Stimulated activated memory B cell treated with anti-CD40 and anti-IgM and Interleukin-4, amounts not matched to agents 10 μg/mL and 1 μg/mL and 100 μg/mL, for 72 hours (primary cell): ENCODE data around the gene RNASE8.

Experiments used
- ATAC-seq: fragments of 150-1000 bp; cut with Tn5 transposase; 2 replicates; pipeline ENCODE4 v1.10.0; 2021
- H3K27ac Mint-ChIP-seq: one replicate; pipeline ENCODE4 v1.8.0; 2022; ENCODE audit warnings: mild to moderate bottlenecking, mixed read lengths
- H3K27me3 Mint-ChIP-seq: one replicate; pipeline ENCODE4 v1.8.0; 2022; ENCODE audit warnings: mixed read lengths
- H3K36me3 Mint-ChIP-seq: one replicate; pipeline ENCODE4 v1.8.0; 2022; ENCODE audit warnings: mixed read lengths
- H3K4me1 Mint-ChIP-seq: one replicate; pipeline ENCODE4 v1.8.0; 2022; ENCODE audit warnings: mixed read lengths
- H3K4me3 Mint-ChIP-seq: one replicate; pipeline ENCODE4 v1.8.0; 2022; ENCODE audit warnings: mild to moderate bottlenecking, moderate library complexity, mixed read lengths
- H3K9me3 Mint-ChIP-seq: one replicate; pipeline ENCODE4 v1.8.0; 2022; ENCODE audit warnings: mixed read lengths

The RNASE8 gene

DNA sequence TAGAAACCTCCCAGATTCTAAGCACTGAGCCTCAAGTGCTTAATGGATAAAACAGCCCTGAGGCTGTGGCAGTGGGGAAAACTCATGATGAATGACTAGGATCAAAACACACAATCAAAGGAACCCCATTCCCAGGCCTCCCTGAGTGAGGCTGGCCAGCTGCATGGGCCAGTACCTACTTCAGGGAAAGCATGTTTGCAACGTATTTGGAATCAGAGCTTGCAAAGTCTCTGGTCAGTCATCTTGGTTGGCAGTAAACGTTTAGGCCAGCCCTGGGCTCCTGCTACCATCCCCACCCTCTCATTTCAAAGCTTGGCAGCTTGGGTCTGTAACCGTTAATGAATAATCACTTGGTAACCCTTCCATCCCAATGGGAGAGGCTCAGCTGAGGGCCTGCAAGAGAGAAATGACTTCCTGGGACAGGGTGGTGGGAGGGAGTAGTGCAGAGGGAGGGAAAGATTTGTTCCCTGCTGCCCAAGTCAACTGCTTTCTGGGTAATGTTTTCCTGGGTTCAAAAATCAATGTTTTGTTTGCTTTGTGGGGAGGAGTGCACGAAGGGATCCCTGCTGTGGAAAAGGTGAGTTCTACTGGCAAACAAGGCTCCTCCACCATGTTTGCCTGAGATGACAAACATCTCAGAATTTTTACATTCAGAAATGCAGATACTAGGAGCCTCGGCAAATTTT, 2.0 kb upstream of the RNASE8 start:
- ATAC-seq: no peak
- Mint-ChIP-seq H3K27me3 (peaks cover 39% of the 10 kb centered on the region), H3K4me1 (no peaks in the 10 kb centered on the region), H3K36me3 (no peaks in the 10 kb centered on the region), H3K4me3 (no peak overlapping the region), H3K27ac (no peak overlapping the region), H3K9me3 (no peaks in the 10 kb centered on the region)

- H3K27me3 Mint-ChIP-seq: peaks cover 48% of the 10 kb centered on the region
- H3K4me3 Mint-ChIP-seq: no peak overlapping the region
- H3K9me3 Mint-ChIP-seq: no peaks in the 10 kb centered on the region
- ATAC-seq: no peak
- H3K4me1 Mint-ChIP-seq: no peaks in the 10 kb centered on the region
- H3K36me3 Mint-ChIP-seq: no peaks in the 10 kb centered on the region
- no peak overlapping the region for H3K27ac Mint-ChIP-seq
Measured at GRCh38 chr14:21056520-21057163, 980 bp upstream of the RNASE8 start.

- Mint-ChIP-seq H3K27ac (no peak overlapping the region), H3K27me3 (peaks cover 54% of the 10 kb centered on the region), H3K4me3 (no peak overlapping the region), H3K9me3 (no peaks in the 10 kb centered on the region), H3K4me1 (no peaks in the 10 kb centered on the region), H3K36me3 (no peaks in the 10 kb centered on the region)
- no peak for ATAC-seq
Measured at GRCh38 chr14:21058903-21059302, 1.3 kb downstream of the RNASE8 start.

GRCh38 chr14:21059842-21060613, 2.4 kb downstream of the RNASE8 start:
- H3K9me3 Mint-ChIP-seq: no peaks in the 10 kb centered on the region
- peaks cover 54% of the 10 kb centered on the region for H3K27me3 Mint-ChIP-seq
- no peaks in the 10 kb centered on the region for H3K36me3 Mint-ChIP-seq
- no peak overlapping the region for H3K4me3 Mint-ChIP-seq
- no peak for ATAC-seq
- H3K27ac Mint-ChIP-seq: no peak overlapping the region
- no peaks in the 10 kb centered on the region for H3K4me1 Mint-ChIP-seq

DNA sequence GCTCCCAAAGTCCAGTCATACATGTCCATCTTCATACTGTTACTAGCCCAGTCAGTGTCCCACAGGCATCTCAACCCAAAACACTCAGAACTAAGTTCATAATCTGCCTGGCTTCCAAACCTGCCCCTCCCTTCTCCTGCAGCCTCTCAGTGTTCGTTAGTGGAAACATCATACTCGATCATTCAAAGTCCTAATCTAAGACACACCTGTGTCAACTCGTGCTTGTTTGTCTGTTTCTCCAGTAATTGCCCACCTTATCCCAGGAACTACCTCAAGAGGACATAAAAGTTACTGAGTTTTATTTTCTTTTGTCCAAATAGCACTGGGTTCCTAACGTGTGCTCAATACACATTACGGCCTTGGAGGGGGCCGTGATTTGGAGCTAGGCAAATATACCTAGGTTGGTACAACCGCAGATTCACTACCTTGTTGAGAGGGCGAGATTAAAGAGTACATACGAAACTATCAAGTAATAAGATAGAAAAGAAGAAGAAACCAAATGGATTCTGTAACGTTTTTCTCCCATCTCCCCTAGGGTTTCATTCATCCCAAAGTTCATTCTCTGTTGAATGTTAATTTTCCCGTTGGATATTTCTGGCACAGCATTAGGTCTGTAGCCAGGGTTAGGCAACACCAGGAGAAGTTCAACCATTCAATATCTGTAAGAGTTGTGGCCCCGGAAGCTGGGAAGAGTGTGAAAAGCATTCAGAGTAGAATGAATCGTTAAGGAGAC, 3.2 kb downstream of the RNASE8 start:
- Mint-ChIP-seq H3K27me3 (peaks cover 61% of the 10 kb centered on the region), H3K4me3 (no peak overlapping the region), H3K9me3 (no peaks in the 10 kb centered on the region), H3K27ac (no peak overlapping the region), H3K4me1 (no peaks in the 10 kb centered on the region), H3K36me3 (no peaks in the 10 kb centered on the region)
- ATAC-seq: no peak

DNA sequence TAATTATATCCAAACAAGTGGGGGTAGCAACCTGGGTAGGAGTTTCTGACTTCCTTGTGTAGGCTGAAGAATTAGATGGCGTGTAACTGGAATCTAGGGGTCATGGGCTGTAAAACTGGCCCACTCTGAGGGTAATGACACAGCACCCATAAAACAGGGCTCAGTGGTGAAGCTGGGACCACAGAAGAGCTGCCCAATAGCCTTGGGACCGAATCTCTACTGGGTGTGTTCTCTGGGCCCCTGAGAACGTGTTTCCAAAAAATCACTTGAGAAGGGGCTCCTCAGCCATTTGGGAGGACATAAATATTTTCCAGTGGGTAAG, 3.7 kb downstream of the RNASE8 start:
- no peak overlapping the region for H3K27ac Mint-ChIP-seq
- no peaks in the 10 kb centered on the region for H3K9me3 Mint-ChIP-seq
- peaks cover 66% of the 10 kb centered on the region for H3K27me3 Mint-ChIP-seq
- no peak overlapping the region for H3K4me3 Mint-ChIP-seq
- no peaks in the 10 kb centered on the region for H3K4me1 Mint-ChIP-seq
- H3K36me3 Mint-ChIP-seq: no peaks in the 10 kb centered on the region
- no peak for ATAC-seq

- Mint-ChIP-seq H3K4me3 (no peak overlapping the region), H3K27me3 (peaks cover 70% of the 10 kb centered on the region), H3K9me3 (no peaks in the 10 kb centered on the region), H3K27ac (no peak overlapping the region), H3K4me1 (peaks cover 4% of the 10 kb centered on the region), H3K36me3 (no peaks in the 10 kb centered on the region)
- ATAC-seq: no peak
Measured at GRCh38 chr14:21063479-21063878, 5.9 kb downstream of the RNASE8 start.

DNA sequence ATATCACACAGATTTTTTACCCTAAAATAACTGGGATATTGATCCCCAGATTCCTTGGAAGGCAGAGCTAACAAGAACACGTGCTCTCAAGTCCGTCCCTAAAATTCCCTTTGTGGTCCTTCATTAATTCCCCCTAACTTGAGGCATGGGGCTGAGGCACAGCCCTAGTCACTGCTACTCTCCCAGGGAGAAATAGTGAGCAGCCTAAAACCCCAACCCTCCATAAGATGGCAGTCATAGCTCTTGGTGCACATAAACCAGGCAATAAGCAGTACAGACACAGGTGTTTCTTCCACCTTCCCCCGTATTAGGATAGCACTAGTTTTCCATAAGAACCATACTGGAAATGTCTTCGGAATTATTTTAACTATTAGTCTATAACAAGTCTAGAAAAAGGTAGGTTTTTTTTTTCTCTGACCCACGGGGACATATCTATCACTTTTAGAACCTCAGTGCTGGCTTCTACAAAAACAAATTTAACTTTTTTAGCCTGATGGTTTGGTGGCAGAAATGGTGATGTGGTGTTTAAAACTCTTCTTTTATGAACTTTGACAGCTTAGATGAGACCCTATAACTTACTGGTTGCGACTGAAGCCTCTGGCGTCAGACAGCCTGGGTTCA, 9.4 kb downstream of the RNASE8 start:
- no peaks in the 10 kb centered on the region for H3K9me3 Mint-ChIP-seq
- peaks cover 62% of the 10 kb centered on the region for H3K27me3 Mint-ChIP-seq
- no peak for ATAC-seq
- H3K4me3 Mint-ChIP-seq: no peak overlapping the region
- H3K36me3 Mint-ChIP-seq: no peaks in the 10 kb centered on the region
- no peak overlapping the region for H3K27ac Mint-ChIP-seq
- peaks cover 35% of the 10 kb centered on the region for H3K4me1 Mint-ChIP-seq

- Mint-ChIP-seq H3K4me3 (peak overlapping the region; percentile 80), H3K36me3 (no peaks in the 10 kb centered on the region), H3K9me3 (no peaks in the 10 kb centered on the region), H3K27ac (peak overlapping the region; percentile 60), H3K27me3 (peaks cover 54% of the 10 kb centered on the region), H3K4me1 (peaks cover 42% of the 10 kb centered on the region)
- peak; percentile 61 for ATAC-seq
Measured at GRCh38 chr14:21068521-21069387, 11.1 kb downstream of the RNASE8 start.

DNA sequence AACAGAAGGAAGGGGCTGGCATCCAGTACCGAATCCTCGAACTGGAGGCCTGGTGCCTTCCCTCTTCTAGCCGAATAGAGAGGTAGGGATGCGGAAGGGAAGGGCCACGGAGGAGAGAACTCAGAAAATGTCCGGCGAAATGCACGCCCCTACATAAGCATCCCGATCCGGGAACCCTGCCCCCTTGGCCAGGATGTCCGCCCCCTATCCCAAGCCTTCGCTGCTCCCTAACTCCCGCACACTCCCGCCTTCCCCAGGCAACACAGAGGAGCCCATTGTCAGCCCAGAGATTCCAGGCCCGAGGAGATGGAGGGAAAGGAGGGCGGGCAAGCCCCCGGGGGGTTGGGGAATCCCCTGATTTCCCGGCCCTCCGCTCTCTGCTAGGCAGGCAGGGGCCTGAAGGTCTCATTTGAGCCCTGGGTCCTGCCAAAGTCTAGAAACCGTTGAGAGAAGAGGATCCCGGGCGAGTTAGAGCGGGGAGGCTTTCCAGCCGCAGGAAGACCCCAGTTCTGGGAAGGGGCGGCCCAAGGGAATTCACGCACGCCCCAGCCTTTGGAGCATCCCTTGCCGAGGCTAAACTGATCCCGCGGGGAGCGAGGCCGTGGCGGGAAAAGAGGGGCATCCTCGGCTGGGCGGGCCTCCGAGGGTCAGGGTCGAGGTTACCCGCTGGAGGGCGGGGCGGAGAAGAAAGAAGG, 11.9 kb downstream of the RNASE8 start:
- Mint-ChIP-seq H3K36me3 (no peaks in the 10 kb centered on the region), H3K27ac (peak overlapping the region; percentile 60), H3K9me3 (no peaks in the 10 kb centered on the region), H3K4me1 (peaks cover 42% of the 10 kb centered on the region), H3K27me3 (peaks cover 58% of the 10 kb centered on the region), H3K4me3 (peak overlapping the region; percentile 80)
- no peak for ATAC-seq

DNA sequence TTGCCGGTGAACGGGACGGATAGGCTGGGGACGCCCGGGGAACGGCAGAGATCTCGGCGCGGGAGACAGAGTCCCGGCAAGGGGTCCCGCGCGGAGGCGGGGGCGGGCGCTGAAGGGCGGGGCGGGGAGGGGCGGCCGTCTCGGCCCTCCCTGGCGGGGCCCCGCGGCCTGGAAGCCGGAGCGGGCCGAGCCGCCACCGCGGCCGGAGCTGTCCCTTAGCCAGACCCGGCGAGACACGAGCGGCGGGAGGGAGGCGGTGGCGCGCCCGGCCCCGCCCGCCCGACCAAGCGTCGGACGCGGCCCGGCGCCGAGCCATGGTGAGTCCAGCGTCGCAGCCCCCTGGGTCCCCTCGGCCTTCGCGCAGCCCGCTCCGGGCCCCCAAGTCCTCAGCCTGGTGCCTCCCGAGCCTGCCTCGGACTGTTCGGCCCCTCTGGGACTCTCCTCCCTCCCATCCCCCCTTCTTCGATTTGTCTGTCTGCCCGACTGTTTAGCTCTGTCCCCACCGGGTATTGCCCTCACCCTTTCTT, 12.5 kb downstream of the RNASE8 start, which contains the start of gene ARHGEF40:
TSS of gene ARHGEF40 (plus strand) at position 222 of the 527 bp plus-strand sequence. CDS start at position 315, 93 bp downstream.
- peak within 1 kb of the TSS; percentile 80 for H3K4me3 Mint-ChIP-seq
- H3K27me3 Mint-ChIP-seq: peaks cover 59% of the 10 kb centered on the region
- ATAC-seq: peak; percentile 19
- no peaks in the 10 kb centered on the region for H3K9me3 Mint-ChIP-seq
- peak within 1 kb of the TSS; percentile 60 for H3K27ac Mint-ChIP-seq
- peaks cover 42% of the 10 kb centered on the region for H3K4me1 Mint-ChIP-seq
- H3K36me3 Mint-ChIP-seq: no peaks in the 10 kb centered on the region

DNA sequence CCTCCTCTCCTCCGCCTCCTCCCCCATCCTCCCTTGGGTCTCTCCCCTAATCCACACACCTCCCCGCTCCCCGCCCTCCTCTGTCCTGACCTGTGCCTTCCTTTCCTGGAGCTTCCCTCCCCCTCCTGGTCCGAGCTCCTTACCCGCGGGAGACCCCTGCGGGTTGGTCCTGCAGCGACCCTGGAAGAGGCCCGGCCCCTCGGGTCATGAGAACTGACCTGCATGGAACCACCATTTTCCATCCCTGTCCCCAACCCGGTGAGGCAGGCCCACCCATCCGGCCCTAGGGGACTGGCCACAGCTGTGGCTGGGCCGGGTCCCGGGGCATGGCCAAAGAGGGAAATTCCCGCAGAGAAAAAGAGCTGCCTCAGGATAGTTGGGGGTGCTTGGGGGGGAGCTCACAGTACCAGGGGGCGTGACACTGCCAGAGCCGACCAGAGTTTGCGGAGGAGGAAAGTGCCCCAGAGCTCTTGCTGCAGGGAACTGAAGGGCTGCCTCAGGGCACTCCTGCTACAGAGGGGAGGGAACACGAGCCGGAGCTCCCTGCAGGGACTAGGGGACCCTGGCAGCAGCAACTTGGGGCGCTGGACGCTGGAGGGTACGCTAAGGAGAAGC, 13.1 kb downstream of the RNASE8 start:
- Mint-ChIP-seq H3K27ac (peak overlapping the region; percentile 13), H3K9me3 (no peaks in the 10 kb centered on the region), H3K36me3 (no peaks in the 10 kb centered on the region), H3K4me3 (peak overlapping the region; percentile 77), H3K27me3 (peaks cover 57% of the 10 kb centered on the region), H3K4me1 (peaks cover 42% of the 10 kb centered on the region)
- ATAC-seq: peak; percentile 54
